ENCODE results near the gene MSH2. TPM values are rescaled to one million over a fixed set of nuclear protein-coding genes. Genes with fewer than 3 reads are reported as not detected.

MSH2 gene
- total and polyA plus RNA-seq, 2 of the 13 experiments (the other 11 are each of a cell fraction or from before 2014, with no cell fraction given) = 19.9 to 76.3 TPM

DNA sequence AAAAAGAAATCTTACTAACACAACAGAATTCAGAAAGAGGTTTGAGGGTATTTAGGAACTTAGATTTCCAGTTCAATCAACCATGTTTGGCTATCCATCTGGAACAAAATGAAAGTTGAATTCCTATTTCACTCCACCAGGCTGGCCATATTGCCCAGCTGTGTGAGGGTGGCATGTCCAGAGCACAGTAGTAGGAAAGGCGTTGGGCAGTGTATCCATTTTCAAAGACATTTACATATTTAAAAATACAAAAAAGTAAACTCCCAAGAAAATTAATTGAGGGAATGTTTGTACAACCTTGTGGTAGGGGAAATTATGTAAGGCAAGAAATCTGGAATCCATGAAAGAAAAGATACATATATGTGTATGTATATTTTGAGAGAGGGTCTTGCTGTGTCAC, 21.5 kb upstream of the MSH2 start:
- FAIRE-seq (no peak), DNase-seq (ENCODE audit: low spot score) (no peak), ATAC-seq (no peak)
- Histone ChIP-seq H3K9ac (ENCODE audit: insufficient read depth, low read depth, low read length) (no peak overlapping the region), H3K27me3 (ENCODE audit: control insufficient read depth in 1 of 2, insufficient read depth in 2 of 2, low read length in 2 of 2) (no peaks in the 10 kb centered on the region), H3K27ac (ENCODE audit: extremely low read length, insufficient read depth, low read length) (no peak overlapping the region), H3K36me3 (replicated peaks in 1 of 2; ENCODE audit: control insufficient read depth in 1 of 2, insufficient read depth in 2 of 2, low read length in 2 of 2) (peaks cover 4 to 51% of the 10 kb centered on the region in 2 experiments), H3K9me3 (ENCODE audit: low read length) (no peaks in the 10 kb centered on the region), H3K4me2 (ENCODE audit: low read depth, low read length) (no peak overlapping the region), H2AFZ (ENCODE audit: low read length) (no peak overlapping the region), H3K4me1 (ENCODE audit: insufficient read depth, low read length) (no peaks in the 10 kb centered on the region), H3K79me2 (ENCODE audit: insufficient read depth, low read length) (no peaks in the 10 kb centered on the region), H4K20me1 (ENCODE audit: insufficient read depth, low read length) (no peaks in the 10 kb centered on the region; the same call in 1 of the 2 replicates), H3K4me3 (replicated peaks in 1 of 3; ENCODE audit: insufficient read depth in 1 of 3, low read depth in 2 of 3, low read length in 3 of 3) (no peak overlapping the region)
- no TSS peak for BruUV-seq (replicated peaks)
- POLR2A ChIA-PET = no interaction called here
- intact Hi-C loops (cut with micrococcal nuclease; ENCODE audit: unreplicated experiment) (no loop called here), in situ Hi-C loops (cut with HindIII; ENCODE audit: extremely low pct_ligation_motif_present, low pct_unique_long_range_greater_than_20kb) (no loop called here)
- TF ChIP-seq CCAR2 (optimal IDR thresholded peaks at IDR 0.05; ENCODE audit: low read depth, low read length) (no peak), ZNF264 (CRISPR knock-in tag; IDR thresholded peaks at IDR 0.05) (no peak), KLF13 (CRISPR knock-in tag; IDR thresholded peaks at IDR 0.05) (no peak), MBNL3 (CRISPR knock-in tag; conservative IDR thresholded peaks at IDR 0.05) (no peak), TAF1 (CRISPR knock-in tag; IDR thresholded peaks at IDR 0.05) (no peak), SALL2 (CRISPR knock-in tag; IDR thresholded peaks at IDR 0.05) (no peak), SP4 (CRISPR knock-in tag; IDR thresholded peaks at IDR 0.05) (no peak)
- TF ChIP-seq, protein P1, sequence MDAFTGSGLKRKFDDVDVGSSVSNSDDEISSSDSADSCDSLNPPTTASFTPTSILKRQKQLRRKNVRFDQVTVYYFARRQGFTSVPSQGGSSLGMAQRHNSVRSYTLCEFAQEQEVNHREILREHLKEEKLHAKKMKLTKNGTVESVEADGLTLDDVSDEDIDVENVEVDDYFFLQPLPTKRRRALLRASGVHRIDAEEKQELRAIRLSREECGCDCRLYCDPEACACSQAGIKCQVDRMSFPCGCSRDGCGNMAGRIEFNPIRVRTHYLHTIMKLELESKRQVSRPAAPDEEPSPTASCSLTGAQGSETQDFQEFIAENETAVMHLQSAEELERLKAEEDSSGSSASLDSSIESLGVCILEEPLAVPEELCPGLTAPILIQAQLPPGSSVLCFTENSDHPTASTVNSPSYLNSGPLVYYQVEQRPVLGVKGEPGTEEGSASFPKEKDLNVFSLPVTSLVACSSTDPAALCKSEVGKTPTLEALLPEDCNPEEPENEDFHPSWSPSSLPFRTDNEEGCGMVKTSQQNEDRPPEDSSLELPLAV (CRISPR knock-in tag; conservative IDR thresholded peaks at IDR 0.05; ENCODE audit: low read depth) = no peak
- TF ChIP-seq, protein P2, sequence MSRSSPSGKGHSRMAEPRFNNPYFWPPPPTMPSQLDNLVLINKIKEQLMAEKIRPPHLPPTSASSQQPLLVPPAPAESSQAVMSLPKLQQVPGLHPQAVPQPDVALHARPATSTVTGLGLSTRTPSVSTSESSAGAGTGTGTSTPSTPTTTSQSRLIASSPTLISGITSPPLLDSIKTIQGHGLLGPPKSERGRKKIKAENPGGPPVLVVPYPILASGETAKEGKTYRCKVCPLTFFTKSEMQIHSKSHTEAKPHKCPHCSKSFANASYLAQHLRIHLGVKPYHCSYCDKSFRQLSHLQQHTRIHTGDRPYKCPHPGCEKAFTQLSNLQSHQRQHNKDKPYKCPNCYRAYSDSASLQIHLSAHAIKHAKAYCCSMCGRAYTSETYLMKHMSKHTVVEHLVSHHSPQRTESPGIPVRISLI (CRISPR knock-in tag; IDR thresholded peaks at IDR 0.05; ENCODE audit: borderline replicate concordance) = no peak
- CTCF ChIA-PET (ENCODE audit: low intra/inter-chr PET ratio, low total read pairs) = no interaction called here
- 91% methylated on average over 1 of the region's 1 CpG for WGBS (ENCODE audit: low lambda C conversion rate)
